H1 (cell line): ENCODE measurements around the gene LRRC27. TPM values are rescaled to one million over a fixed set of nuclear protein-coding genes. Genes with fewer than 3 reads are reported as not detected.
A peak's percentile ranks its signal among the peaks of the same experiment; 100 is the strongest.

Source experiments
- CTCF ChIA-PET: fragments of 300-600 bp; sonication (Branson Sonifier 250); formaldehyde crosslinking; loops from one replicate; lab custom pipeline; 2021; ENCODE audit not compliant: partially characterized antibody; lab: Charles Lee
- POLR2A ChIA-PET: fragments of 300-600 bp; sonication (Branson Sonifier 250); formaldehyde crosslinking; loops from one replicate; lab custom pipeline; 2021; ENCODE audit warnings: inconsistent platforms; ENCODE audit not compliant: partially characterized antibody; lab: Charles Lee
- DNase-seq, 2 experiments: peaks; one replicate each; pipeline versions ENCODE4 v3.0.0 to v3.0.0-alpha.2; 2010 to 2022; ENCODE audit warnings: low spot score in 2 of 2, low read depth in 1 of 2, mixed read lengths in 1 of 2
- FAIRE-seq: peaks from 2 replicates; lab custom pipeline; 2011; peaks lifted over from hg19 to GRCh38; lab: Jason Lieb, UNC
- H2AFZ ChIP-seq: 2 replicates; pipeline ENCODE4 v1.8.1; 2012; ENCODE audit warnings: low read length, inconsistent platforms
- H2AK5ac ChIP-seq: 2 replicates; pipeline ENCODE4 v1.6.1; 2013; ENCODE audit warnings: low read depth, low read length
- H2BK120ac ChIP-seq: replicated peaks from 2 replicates; pipeline ENCODE3; 2013; ENCODE audit warnings: low read depth, low read length, inconsistent platforms
- H2BK12ac ChIP-seq: 2 replicates; pipeline ENCODE4 v1.6.1; 2013; ENCODE audit warnings: low read depth, low read length
- H2BK15ac ChIP-seq: 2 replicates; pipeline ENCODE4 v1.6.1; 2013; ENCODE audit warnings: low read length
- H2BK20ac ChIP-seq: 2 replicates; pipeline ENCODE4 v1.6.1; 2013; ENCODE audit warnings: low read length
- H2BK5ac ChIP-seq: 2 replicates; pipeline ENCODE4 v1.6.1; 2013; ENCODE audit warnings: low read depth, low read length
- H3K14ac ChIP-seq: 2 replicates; pipeline ENCODE4 v1.6.1; 2013; ENCODE audit warnings: inconsistent platforms; ENCODE audit not compliant: insufficient read length
- H3K18ac ChIP-seq: 2 replicates; pipeline ENCODE4 v1.6.1; 2013; ENCODE audit warnings: low read length; ENCODE audit errors: extremely low read depth
- H3K23ac ChIP-seq: 2 replicates; pipeline ENCODE4 v1.6.1; 2013; ENCODE audit warnings: inconsistent platforms; ENCODE audit not compliant: insufficient read length
- H3K23me2 ChIP-seq: 2 replicates; pipeline ENCODE4 v1.6.1; 2013; ENCODE audit warnings: low read depth, low read length
- H3K27ac ChIP-seq: 2 replicates; pipeline ENCODE4 v1.6.1; 2011; ENCODE audit warnings: low read depth, low read length, inconsistent platforms
- H3K27me3 ChIP-seq, 4 experiments: replicated peaks in 1 of 4; 1 replicate in 1 of 4; 2 replicates in 3 of 4; pipeline versions ENCODE4 v1.6.1 to v1.8.1; 2011 to 2013; ENCODE audit warnings: low read length in 3 of 4, mild to moderate bottlenecking in 3 of 4, inconsistent platforms in 2 of 4, mixed read lengths in 2 of 4, moderate library complexity in 1 of 4; ENCODE audit not compliant: control insufficient read depth in 3 of 4, insufficient read depth in 3 of 4; ENCODE audit errors: extremely low read depth in 1 of 4
- H3K36me3 ChIP-seq, 4 experiments: 2 replicates each; pipeline versions ENCODE4 v1.6.1 to v1.8.1; 2011 to 2013; ENCODE audit warnings: mild to moderate bottlenecking in 4 of 4, low read length in 3 of 4, moderate library complexity in 2 of 4, control low read depth in 1 of 4, inconsistent platforms in 1 of 4; ENCODE audit not compliant: insufficient read depth in 4 of 4, control insufficient read depth in 2 of 4
- H3K4ac ChIP-seq: replicated peaks from 2 replicates; pipeline ENCODE3; 2013; ENCODE audit warnings: low read length, low read depth, mixed read lengths, inconsistent platforms; ENCODE audit not compliant: insufficient read length
- H3K4me1 ChIP-seq, 4 experiments: replicated peaks in 1 of 4; 1 replicate in 1 of 4; 2 replicates in 3 of 4; pipeline versions ENCODE4 v1.6.1 to v1.8.1; 2011 to 2013; ENCODE audit warnings: low read length in 3 of 4, inconsistent platforms in 2 of 4, mixed read lengths in 1 of 4; ENCODE audit not compliant: insufficient read depth in 4 of 4, control insufficient read depth in 3 of 4
- H3K4me2 ChIP-seq, 2 experiments: 2 replicates each; pipeline versions ENCODE4 v1.6.1 to v1.8.1; 2011 to 2013; ENCODE audit warnings: low read depth in 2 of 2, low read length in 2 of 2, control low read depth in 1 of 2, inconsistent platforms in 1 of 2, mild to moderate bottlenecking in 1 of 2; ENCODE audit not compliant: insufficient read depth in 1 of 2
- H3K4me3 ChIP-seq, 4 experiments: fragments of 200-600, 300-600 bp in 1 of 4; sonication (generic), shearing (Covaris generic), sonication (Bioruptor Twin) in 1 of 4; 2 replicates each; pipeline versions ENCODE4 v1.5.1 to v1.8.1; 2011 to 2016; ENCODE audit warnings: low read length in 4 of 4, low read depth in 3 of 4, control low read depth in 2 of 4, inconsistent platforms in 2 of 4, mild to moderate bottlenecking in 2 of 4, mixed read lengths in 1 of 4, moderate library complexity in 1 of 4; ENCODE audit not compliant: insufficient read depth in 2 of 4; ENCODE audit errors: extremely low read depth in 1 of 4
- H3K56ac ChIP-seq: replicated peaks from 2 replicates; pipeline ENCODE3; 2013; ENCODE audit warnings: low read depth, mild to moderate bottlenecking, mixed read lengths, low read length, inconsistent platforms; ENCODE audit not compliant: insufficient read length
- H3K79me1 ChIP-seq: 2 replicates; pipeline ENCODE4 v1.6.1; 2013; ENCODE audit warnings: low read depth, low read length, control low read depth
- H3K79me2 ChIP-seq, 2 experiments: 2 replicates each; pipeline versions ENCODE4 v1.6.1 to v1.8.1; 2012 to 2013; ENCODE audit warnings: low read length in 2 of 2, mild to moderate bottlenecking in 2 of 2, inconsistent platforms in 1 of 2; ENCODE audit not compliant: insufficient read depth in 2 of 2, control insufficient read depth in 1 of 2
- H3K9ac ChIP-seq, 4 experiments: replicated peaks in 1 of 4; 1 replicate in 1 of 4; 2 replicates in 3 of 4; pipeline versions ENCODE4 v1.6.1 to v1.8.1; 2011 to 2013; ENCODE audit warnings: low read depth in 3 of 4, low read length in 3 of 4, control low read depth in 2 of 4, mild to moderate bottlenecking in 2 of 4, moderate library complexity in 2 of 4, inconsistent platforms in 1 of 4; ENCODE audit errors: extremely low read depth in 1 of 4
- H3K9me3 ChIP-seq, 2 experiments: 2 replicates each; pipeline versions ENCODE4 v1.6.1 to v1.8.1; 2012 to 2013; ENCODE audit warnings: mild to moderate bottlenecking in 2 of 2, moderate library complexity in 2 of 2, control low read depth in 1 of 2, inconsistent platforms in 1 of 2, low read depth in 1 of 2, low read length in 1 of 2, mixed read lengths in 1 of 2; ENCODE audit not compliant: insufficient read depth in 2 of 2
- H4K20me1 ChIP-seq, 2 experiments: replicated peaks in 1 of 2; 2 replicates each; pipeline versions ENCODE3 to v1.8.1; 2011 to 2013; ENCODE audit warnings: inconsistent platforms in 2 of 2, low read length in 2 of 2, mild to moderate bottlenecking in 1 of 2; ENCODE audit not compliant: insufficient read depth in 2 of 2, control insufficient read depth in 1 of 2
- H4K5ac ChIP-seq: 2 replicates; pipeline ENCODE4 v1.6.1; 2013; ENCODE audit warnings: low read length, low read depth, mixed read lengths, inconsistent platforms; ENCODE audit not compliant: insufficient read length
- H4K8ac ChIP-seq: 2 replicates; pipeline ENCODE4 v1.8.0; 2013; ENCODE audit warnings: mild to moderate bottlenecking, moderate library complexity, low read length, inconsistent platforms; ENCODE audit not compliant: insufficient read depth; ENCODE audit errors: extremely low read depth
- H4K91ac ChIP-seq: replicated peaks from 2 replicates; pipeline ENCODE3; 2013; ENCODE audit warnings: low read length, mixed read lengths, inconsistent platforms; ENCODE audit not compliant: insufficient read length
- CHD2 ChIP-seq: IDR thresholded peaks from 2 replicates; pipeline ENCODE4 v1.6.1; 2012; ENCODE audit warnings: low read length, improper control_type of control experiment
- KDM1A ChIP-seq: fragments of 200-600, 300-600 bp; sonication (generic); IDR thresholded peaks from 2 replicates; pipeline ENCODE4 v1.7.1; 2016; ENCODE audit warnings: mild to moderate bottlenecking, low read length, borderline replicate concordance
- MAFK ChIP-seq: IDR thresholded peaks from 2 replicates; pipeline ENCODE4 v1.6.1; 2012; ENCODE audit warnings: low read depth, mild to moderate bottlenecking, improper control_type of control experiment, low read length
- POLR2AphosphoS5 ChIP-seq: IDR thresholded peaks from 2 replicates; pipeline ENCODE4 v1.6.1; 2011; ENCODE audit warnings: low read depth, low read length
- SUZ12 ChIP-seq: fragments of 200-600 bp; sonication (generic); IDR thresholded peaks from 2 replicates; pipeline ENCODE4 v1.6.1; 2012; ENCODE audit warnings: mild to moderate bottlenecking, inconsistent platforms, low read length, moderate library complexity, mixed read lengths
- TAF1 ChIP-seq: IDR thresholded peaks from 2 replicates; pipeline ENCODE4 v1.6.1; 2011; ENCODE audit warnings: mild to moderate bottlenecking, low read depth, low read length
- TBP ChIP-seq: IDR thresholded peaks from 2 replicates; pipeline ENCODE4 v1.6.1; 2011; ENCODE audit warnings: low read depth, low read length, improper control_type of control experiment
- YY1 ChIP-seq: IDR thresholded peaks from 2 replicates; pipeline ENCODE4 v1.6.1; 2011; ENCODE audit warnings: low read depth, mild to moderate bottlenecking, low read length
- WGBS, 2 experiments: shearing (Covaris generic) in 1 of 2; methylation state at CpG; one replicate each; pipeline versions ENCODE4 v1.1.6 to v1.1.7; 2013 to 2015; ENCODE audit warnings: low lambda C conversion rate in 2 of 2, mixed read lengths in 2 of 2, inconsistent platforms in 1 of 2, low coverage in 1 of 2, missing lambda C conversion rate in 1 of 2; ENCODE audit not compliant: insufficient replicate concordance in 2 of 2, insufficient coverage in 1 of 2, insufficient read length in 1 of 2; ENCODE audit errors: extremely low coverage in 1 of 2, missing lambda C conversion rate in 1 of 2; 5-methylcytosine and 5-hydroxymethylcytosine counted together
- polyA plus RNA-seq, 7 experiments: library from polyadenylated mRNA; depleted of rRNA in 3 of 7; stranded (reverse) in 5 of 7; unstranded in 2 of 7; fragments of >200 nt in 5 of 7; fragments of 200-250 nt in 2 of 7; gene quantifications; 1 replicate in 5 of 7; 2 replicates in 1 of 7; 4 replicates in 1 of 7; pipeline versions ENCODE4 v1.2.1 to v1.2.3, GENCODE V29; 2011 to 2013; ENCODE audit warnings: missing spikeins in 2 of 7, mixed read lengths in 2 of 7
- total RNA-seq: library from RNA; stranded (reverse); fragmentation: NEBNext Ultra II Directional; extraction: Animal tissue kit (Norgen Biotek cat#: 25700); gene quantifications from 2 replicates; pipeline ENCODE4 v1.2.1, GENCODE V29; 2021
- TF ChIP-seq, protein P1 (sequence below): IDR thresholded peaks from 2 replicates; pipeline ENCODE4 v1.6.1; 2012; ENCODE audit warnings: inconsistent platforms
- TF ChIP-seq, protein P2 (sequence below): IDR thresholded peaks from 2 replicates; pipeline ENCODE4 v1.6.1; 2012; ENCODE audit warnings: inconsistent platforms

The LRRC27 gene
- total and polyA plus RNA-seq, 2 of the 8 experiments (the other 6 are each of a cell fraction or from before 2014, with no cell fraction given): 1.2 to 3.8 TPM

DNA sequence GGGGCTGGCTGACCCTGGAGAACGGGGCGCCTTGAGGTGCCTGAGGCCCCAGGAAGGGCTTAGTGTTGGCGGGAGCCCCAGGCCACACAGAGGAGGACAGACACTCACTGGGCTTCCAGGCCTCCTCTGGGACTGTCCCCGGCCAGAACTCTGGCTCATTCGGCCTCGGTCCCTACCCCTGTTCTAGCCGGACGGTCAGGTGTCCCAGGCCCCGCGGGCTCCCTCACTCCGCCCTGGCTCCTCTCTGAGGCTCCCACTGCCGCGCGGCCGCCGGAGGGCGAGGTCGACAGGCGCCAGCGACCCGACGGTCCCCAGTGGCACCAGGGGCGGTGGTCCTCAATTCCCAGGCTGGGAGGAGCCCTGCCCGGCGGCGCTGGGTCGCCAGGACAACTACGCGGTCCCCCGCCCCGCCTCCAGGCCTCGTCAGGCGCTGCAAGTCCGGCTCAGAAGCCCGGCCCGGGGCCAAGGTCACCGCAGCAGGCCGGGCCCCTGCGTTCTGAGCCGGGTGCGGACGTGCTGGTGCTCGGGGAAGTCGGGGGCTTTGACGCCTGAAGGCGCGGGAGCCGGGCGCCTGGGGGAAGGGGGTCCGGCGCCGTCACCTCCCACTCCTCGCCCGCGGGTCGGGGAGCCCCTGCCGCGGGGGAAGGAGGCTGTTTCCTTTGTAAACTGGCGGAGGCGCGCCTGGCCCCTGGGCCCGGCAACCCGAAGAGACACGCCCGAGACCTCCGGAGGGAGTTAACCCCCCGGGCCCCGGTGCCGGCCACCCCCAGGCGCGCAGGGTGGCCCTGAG is 63.9 kb downstream of the LRRC27 start:
- Histone ChIP-seq H3K23ac (no peak overlapping the region), H3K4me2 (peak overlapping the region; percentile 27 to 69; a peak in 3 of 4 replicates), H3K14ac (no peak overlapping the region), H2BK5ac (no peak overlapping the region), H3K18ac (no peak overlapping the region; the same call in 1 of the 2 replicates), H3K79me2 (no peaks in the 10 kb centered on the region), H3K23me2 (peaks cover 10% of the 10 kb centered on the region), H4K91ac (peak overlapping the region; percentile 40), H4K5ac (no peak overlapping the region), H3K36me3 (no peaks in the 10 kb centered on the region), H3K79me1 (no peaks in the 10 kb centered on the region), H3K9me3 (no peaks in the 10 kb centered on the region), H3K27me3 (peaks cover 0 to 10% (median 2%) of the 10 kb centered on the region in 4 experiments; a peak in 4 of 7 replicates), H2BK20ac (no peak overlapping the region), H3K4me3 (peak overlapping the region; percentile 34 to 66 (median 37); a peak in 7 of 8 replicates), H2AK5ac (no peak overlapping the region; the same call in 1 of the 2 replicates), H2BK120ac (no peak overlapping the region), H3K56ac (no peak overlapping the region), H4K8ac (peak overlapping the region; percentile 40; the same call in 1 of the 2 replicates), H2BK15ac (no peak overlapping the region), H2AFZ (no peak overlapping the region; the same call in 1 of the 2 replicates), H3K4ac (no peak overlapping the region), H4K20me1 (peaks cover 0 to 7% of the 10 kb centered on the region in 2 experiments), H3K27ac (no peak overlapping the region), H3K9ac (no peak overlapping the region), H3K4me1 (peaks cover 0 to 25% (median 15%) of the 10 kb centered on the region in 4 experiments; a peak in 6 of 7 replicates), H2BK12ac (no peak overlapping the region)
- POLR2A ChIA-PET: interaction anchor here (0.6 kb wide), 1 partner anchor 14 kb away, joined by 3 read pairs; no protein-coding TSS in a partner anchor
- FAIRE-seq: no peak
- peak in 1 of 2 experiments; percentile 86 for DNase-seq
- CTCF ChIA-PET: no interaction called here
- WGBS, 2 experiments: 16% methylated on average over 36 of the region's 71 CpGs; no CpG with 5 or more reads in 1 of the 2 experiments
- peak; percentile 32; the same call in 1 of the 2 replicates for TF ChIP-seq TBP
- no peak for TF ChIP-seq CHD2
- no peak for TF ChIP-seq YY1
- 0 out of 2 replicates have a peak, but pooled peaks have one; percentile 25 for TF ChIP-seq TAF1
- TF ChIP-seq KDM1A: no peak
- TF ChIP-seq POLR2AphosphoS5: no peak
- no peak for TF ChIP-seq SUZ12
- TF ChIP-seq, protein P1, sequence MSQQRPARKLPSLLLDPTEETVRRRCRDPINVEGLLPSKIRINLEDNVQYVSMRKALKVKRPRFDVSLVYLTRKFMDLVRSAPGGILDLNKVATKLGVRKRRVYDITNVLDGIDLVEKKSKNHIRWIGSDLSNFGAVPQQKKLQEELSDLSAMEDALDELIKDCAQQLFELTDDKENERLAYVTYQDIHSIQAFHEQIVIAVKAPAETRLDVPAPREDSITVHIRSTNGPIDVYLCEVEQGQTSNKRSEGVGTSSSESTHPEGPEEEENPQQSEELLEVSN: 0 out of 2 replicates have a peak, but pooled peaks have one; percentile 10
- TF ChIP-seq MAFK: no peak
- TF ChIP-seq, protein P2, sequence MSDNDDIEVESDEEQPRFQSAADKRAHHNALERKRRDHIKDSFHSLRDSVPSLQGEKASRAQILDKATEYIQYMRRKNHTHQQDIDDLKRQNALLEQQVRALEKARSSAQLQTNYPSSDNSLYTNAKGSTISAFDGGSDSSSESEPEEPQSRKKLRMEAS: no peak
